Ishikawa (cell line): ENCODE measurements around the gene RNASEL.

Experiments
- CREB1 ChIP-seq: IDR thresholded peaks from 2 replicates; pipeline ENCODE4 v1.6.1; 2012; ENCODE audit warnings: low read depth
- EP300 ChIP-seq: IDR thresholded peaks from 2 replicates; pipeline ENCODE4 v1.6.1; 2012; ENCODE audit warnings: borderline replicate concordance
- REST ChIP-seq: IDR thresholded peaks from 2 replicates; pipeline ENCODE4 v1.6.1; 2012; ENCODE audit warnings: low read depth, mild to moderate bottlenecking
- TF ChIP-seq, protein P1 (sequence below): IDR thresholded peaks from 2 replicates; pipeline ENCODE4 v1.6.1; 2012

- TF ChIP-seq REST (no peak), CREB1 (no peak), EP300 (no peak)
- TF ChIP-seq, protein P1, sequence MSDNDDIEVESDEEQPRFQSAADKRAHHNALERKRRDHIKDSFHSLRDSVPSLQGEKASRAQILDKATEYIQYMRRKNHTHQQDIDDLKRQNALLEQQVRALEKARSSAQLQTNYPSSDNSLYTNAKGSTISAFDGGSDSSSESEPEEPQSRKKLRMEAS, result no peak
Measured at GRCh38 chr1:182567629-182568028, 21.4 kb downstream of the RNASEL start.
